Keratinocyte (primary cell): Measurements from ENCODE around the gene AMBP.

ENCODE experiments used
- EZH2 ChIP-seq: IDR thresholded peaks from one replicate; pipeline ENCODE4 v1.6.1; 2012; ENCODE audit warnings: inconsistent platforms, mild to moderate bottlenecking, low read length, moderate library complexity
- TF ChIP-seq, protein P1 (sequence below), 3 experiments: IDR thresholded peaks in 1 of 3; conservative IDR thresholded peaks in 1 of 3; optimal IDR thresholded peaks in 1 of 3; 2 replicates in 2 of 3; 3 replicates in 1 of 3; pipeline versions ENCODE3 to v1.5.1; 2011; ENCODE audit warnings: low read length in 3 of 3, mild to moderate bottlenecking in 3 of 3, moderate library complexity in 2 of 3, control low read depth in 1 of 3, inconsistent platforms in 1 of 3; ENCODE audit not compliant: insufficient read depth in 2 of 3; ENCODE audit errors: extremely low read depth in 1 of 3

DNA sequence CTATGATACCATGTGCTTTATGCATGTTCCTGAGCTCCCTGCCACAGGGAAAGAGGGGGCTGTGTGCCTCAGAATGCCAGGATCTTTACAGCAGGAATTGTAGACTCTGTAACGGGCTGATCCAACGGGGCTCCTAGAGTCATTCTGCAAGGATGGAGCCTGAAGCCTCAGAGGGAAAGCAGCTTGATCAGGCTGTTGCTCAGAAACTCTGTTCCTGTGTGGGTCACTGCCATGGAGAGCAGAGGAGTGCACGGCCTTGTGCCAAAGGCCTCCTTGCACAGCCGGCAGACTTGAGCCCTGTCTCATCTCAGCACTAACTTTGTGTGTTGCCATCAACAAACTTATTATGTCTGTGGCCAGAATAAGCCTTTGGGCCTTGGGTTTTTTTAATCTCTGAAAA, 51.8 kb downstream of the AMBP start:
- TF ChIP-seq EZH2, result no peak
- TF ChIP-seq, protein P1, sequence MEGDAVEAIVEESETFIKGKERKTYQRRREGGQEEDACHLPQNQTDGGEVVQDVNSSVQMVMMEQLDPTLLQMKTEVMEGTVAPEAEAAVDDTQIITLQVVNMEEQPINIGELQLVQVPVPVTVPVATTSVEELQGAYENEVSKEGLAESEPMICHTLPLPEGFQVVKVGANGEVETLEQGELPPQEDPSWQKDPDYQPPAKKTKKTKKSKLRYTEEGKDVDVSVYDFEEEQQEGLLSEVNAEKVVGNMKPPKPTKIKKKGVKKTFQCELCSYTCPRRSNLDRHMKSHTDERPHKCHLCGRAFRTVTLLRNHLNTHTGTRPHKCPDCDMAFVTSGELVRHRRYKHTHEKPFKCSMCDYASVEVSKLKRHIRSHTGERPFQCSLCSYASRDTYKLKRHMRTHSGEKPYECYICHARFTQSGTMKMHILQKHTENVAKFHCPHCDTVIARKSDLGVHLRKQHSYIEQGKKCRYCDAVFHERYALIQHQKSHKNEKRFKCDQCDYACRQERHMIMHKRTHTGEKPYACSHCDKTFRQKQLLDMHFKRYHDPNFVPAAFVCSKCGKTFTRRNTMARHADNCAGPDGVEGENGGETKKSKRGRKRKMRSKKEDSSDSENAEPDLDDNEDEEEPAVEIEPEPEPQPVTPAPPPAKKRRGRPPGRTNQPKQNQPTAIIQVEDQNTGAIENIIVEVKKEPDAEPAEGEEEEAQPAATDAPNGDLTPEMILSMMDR (optimal IDR thresholded peaks at IDR 0.05 in 1 of 3, IDR thresholded peaks at IDR 0.05 in 1 of 3, conservative IDR thresholded peaks at IDR 0.05 in 1 of 3; ENCODE audit: extremely low read depth in 1 of 3, insufficient read depth in 2 of 3, low read length in 3 of 3), result no peak
